ENCODE results near the gene SEC31B. TPM values are rescaled to one million over a fixed set of nuclear protein-coding genes. Genes with fewer than 3 reads are reported as not detected.

SEC31B gene
- total and polyA plus RNA-seq, 7 donors, result 0.60 to 19.4 (median 5.3) TPM

DNA sequence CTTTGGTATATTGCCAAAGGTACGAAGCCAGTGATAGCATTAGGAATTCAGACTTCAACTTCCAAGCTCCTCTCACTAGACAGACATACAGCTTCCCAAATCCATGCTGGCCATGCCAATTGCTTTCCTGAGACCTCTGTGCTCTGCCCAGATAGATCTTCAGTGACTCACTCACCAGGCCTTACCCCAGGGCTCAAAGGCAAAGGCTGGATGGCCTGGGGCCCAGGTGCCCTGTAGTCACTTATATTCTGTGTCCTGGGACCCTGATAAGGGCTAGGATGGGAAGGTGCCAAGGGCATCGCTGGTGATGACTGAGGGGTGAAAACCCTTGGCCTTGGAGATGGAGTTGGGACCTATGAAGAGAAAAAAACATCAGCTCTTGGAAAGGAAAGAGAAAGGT lies 29.1 kb downstream of the SEC31B start:
- intact Hi-C loops (cut with DNase I), result no loop called here
- TF ChIP-seq EP300 (IDR thresholded peaks at IDR 0.05) (no peak), POLR2A (IDR thresholded peaks at IDR 0.05) (no peak), POLR2AphosphoS5 (IDR thresholded peaks at IDR 0.05) (no peak)
- TF ChIP-seq, protein P1, sequence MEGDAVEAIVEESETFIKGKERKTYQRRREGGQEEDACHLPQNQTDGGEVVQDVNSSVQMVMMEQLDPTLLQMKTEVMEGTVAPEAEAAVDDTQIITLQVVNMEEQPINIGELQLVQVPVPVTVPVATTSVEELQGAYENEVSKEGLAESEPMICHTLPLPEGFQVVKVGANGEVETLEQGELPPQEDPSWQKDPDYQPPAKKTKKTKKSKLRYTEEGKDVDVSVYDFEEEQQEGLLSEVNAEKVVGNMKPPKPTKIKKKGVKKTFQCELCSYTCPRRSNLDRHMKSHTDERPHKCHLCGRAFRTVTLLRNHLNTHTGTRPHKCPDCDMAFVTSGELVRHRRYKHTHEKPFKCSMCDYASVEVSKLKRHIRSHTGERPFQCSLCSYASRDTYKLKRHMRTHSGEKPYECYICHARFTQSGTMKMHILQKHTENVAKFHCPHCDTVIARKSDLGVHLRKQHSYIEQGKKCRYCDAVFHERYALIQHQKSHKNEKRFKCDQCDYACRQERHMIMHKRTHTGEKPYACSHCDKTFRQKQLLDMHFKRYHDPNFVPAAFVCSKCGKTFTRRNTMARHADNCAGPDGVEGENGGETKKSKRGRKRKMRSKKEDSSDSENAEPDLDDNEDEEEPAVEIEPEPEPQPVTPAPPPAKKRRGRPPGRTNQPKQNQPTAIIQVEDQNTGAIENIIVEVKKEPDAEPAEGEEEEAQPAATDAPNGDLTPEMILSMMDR (IDR thresholded peaks at IDR 0.05), result no peak
- Histone ChIP-seq H3K4me1 (no peaks in the 10 kb centered on the region), H3K36me3 (peaks cover 0 to 90% (median 35%) of the 10 kb centered on the region in 4 donors), H3K27ac (no peak overlapping the region), H3K27me3 (no peaks in the 10 kb centered on the region), H3K4me3 (no peak overlapping the region), H3K9me3 (no peaks in the 10 kb centered on the region)
- WGBS, 2 donors, result 94% methylated on average over 2 of the region's 2 CpGs
- no peak for DNase-seq

DNA sequence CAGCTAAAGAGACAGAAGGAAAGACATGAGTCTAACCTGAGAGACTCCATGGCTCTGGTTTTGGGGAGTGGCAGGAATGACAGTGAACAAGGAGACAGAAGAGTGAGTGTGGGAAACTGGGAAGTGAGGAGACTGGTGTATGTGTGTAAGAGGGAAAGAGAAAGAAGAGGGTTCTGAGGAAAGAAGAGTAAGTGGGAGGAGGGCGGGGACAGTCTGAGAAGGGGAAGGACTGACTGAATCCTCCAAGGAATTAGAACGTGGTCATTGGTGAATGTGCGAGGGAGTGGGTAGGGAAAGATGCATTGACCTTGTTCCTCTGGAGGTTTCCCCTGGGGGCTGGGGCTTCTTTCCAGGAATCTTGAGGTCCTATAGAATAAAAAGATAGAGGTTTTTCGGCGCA lies 30.3 kb downstream of the SEC31B start:
- no peaks in the 10 kb centered on the region for H3K27me3 ChIP-seq
- 92 to 96% methylated on average over 5 of the region's 5 CpGs for WGBS, 2 donors
- intact Hi-C loops (cut with DNase I), result no loop called here
- no peaks in the 10 kb centered on the region for H3K4me1 ChIP-seq
- no peak overlapping the region for H3K4me3 ChIP-seq
- TF ChIP-seq, protein P1 (IDR thresholded peaks at IDR 0.05), result no peak
- TF ChIP-seq POLR2AphosphoS5 (IDR thresholded peaks at IDR 0.05), result no peak
- no peak for TF ChIP-seq POLR2A (IDR thresholded peaks at IDR 0.05)
- no peak for TF ChIP-seq EP300 (IDR thresholded peaks at IDR 0.05)
- peaks cover 0 to 79% (median 34%) of the 10 kb centered on the region in 4 donors for H3K36me3 ChIP-seq
- no peaks in the 10 kb centered on the region for H3K9me3 ChIP-seq
- no peak for DNase-seq
- no peak overlapping the region for H3K27ac ChIP-seq

DNA sequence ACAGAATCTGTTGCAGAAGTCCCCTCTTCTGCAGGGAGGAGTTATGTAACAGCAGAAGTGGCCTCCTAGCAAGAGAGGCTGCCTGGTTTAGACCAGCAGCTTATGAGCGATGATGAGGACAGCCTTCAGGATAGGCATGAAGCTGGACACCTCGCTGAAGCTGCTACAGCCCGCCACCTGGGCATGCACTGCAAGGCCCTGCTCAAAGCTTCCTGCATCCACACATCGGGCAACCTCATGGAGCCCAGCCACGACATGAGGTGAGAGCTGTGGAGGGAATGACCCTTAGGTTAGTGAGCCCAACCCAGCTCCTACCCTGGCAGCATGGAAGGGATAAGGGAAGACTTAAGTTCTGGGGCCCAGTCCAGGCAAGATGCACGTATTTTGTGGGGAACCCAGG lies 32.1 kb downstream of the SEC31B start:
- intact Hi-C loops (cut with DNase I), result no loop called here
- WGBS, 2 donors, result 92 to 94% methylated on average over 6 of the region's 6 CpGs
- Histone ChIP-seq H3K27ac (no peak overlapping the region), H3K27me3 (peaks cover 0 to 5% (median 0%) of the 10 kb centered on the region in 3 donors), H3K9me3 (no peaks in the 10 kb centered on the region), H3K4me3 (no peak overlapping the region), H3K4me1 (peaks cover 0 to 7% (median 4%) of the 10 kb centered on the region in 4 donors), H3K36me3 (peaks cover 0 to 63% (median 34%) of the 10 kb centered on the region in 4 donors)
- no peak for DNase-seq
- no peak for TF ChIP-seq POLR2A (IDR thresholded peaks at IDR 0.05)

DNA sequence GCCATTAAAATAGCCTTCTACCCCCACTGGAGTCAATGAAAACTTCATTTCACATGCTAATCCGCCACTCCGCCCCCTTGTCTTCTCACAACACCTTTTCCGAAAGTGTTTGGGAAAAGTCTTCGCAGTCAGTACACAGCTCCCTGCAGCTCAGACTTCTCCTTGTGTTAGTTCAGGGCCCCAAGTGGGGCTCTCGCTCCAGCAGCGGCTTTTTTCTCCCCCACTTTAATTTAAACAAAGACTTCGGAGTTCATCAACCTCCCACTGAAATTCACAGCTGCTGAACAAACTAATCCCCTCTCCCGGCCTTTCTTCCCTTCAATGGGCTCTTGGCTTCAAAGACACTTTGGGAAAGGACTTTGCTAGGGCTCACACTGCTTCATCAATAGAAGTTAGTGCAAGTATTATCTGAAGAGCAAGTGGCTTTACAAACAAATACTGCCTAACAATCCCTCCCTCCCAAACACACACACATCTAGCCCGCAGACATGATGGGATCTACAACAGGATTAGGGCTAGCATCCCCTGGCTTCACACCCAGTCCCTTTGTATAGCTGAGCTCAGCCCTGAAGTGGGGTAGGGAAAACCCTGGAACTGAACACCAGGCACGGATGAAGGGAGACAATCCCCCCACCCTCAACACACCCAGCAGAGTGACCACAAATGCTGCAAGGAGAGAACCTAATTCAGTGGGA lies 33.7 kb downstream of the SEC31B start:
- Histone ChIP-seq H3K27me3 (peaks cover 0 to 14% (median 1%) of the 10 kb centered on the region in 3 donors), H3K4me3 (no peak overlapping the region), H3K9me3 (no peaks in the 10 kb centered on the region), H3K27ac (no peak overlapping the region), H3K4me1 (peaks cover 0 to 16% (median 15%) of the 10 kb centered on the region in 4 donors), H3K36me3 (peaks cover 0 to 50% (median 34%) of the 10 kb centered on the region in 4 donors)
- intact Hi-C loops (cut with DNase I), result no loop called here
- TF ChIP-seq EP300 (IDR thresholded peaks at IDR 0.05) (no peak), POLR2AphosphoS5 (IDR thresholded peaks at IDR 0.05) (no peak), POLR2A (IDR thresholded peaks at IDR 0.05) (no peak)
- TF ChIP-seq, protein P1 (IDR thresholded peaks at IDR 0.05), result no peak
- DNase-seq, result no peak
- WGBS, 2 donors, result 87 to 94% methylated on average over 10 of the region's 10 CpGs

DNA sequence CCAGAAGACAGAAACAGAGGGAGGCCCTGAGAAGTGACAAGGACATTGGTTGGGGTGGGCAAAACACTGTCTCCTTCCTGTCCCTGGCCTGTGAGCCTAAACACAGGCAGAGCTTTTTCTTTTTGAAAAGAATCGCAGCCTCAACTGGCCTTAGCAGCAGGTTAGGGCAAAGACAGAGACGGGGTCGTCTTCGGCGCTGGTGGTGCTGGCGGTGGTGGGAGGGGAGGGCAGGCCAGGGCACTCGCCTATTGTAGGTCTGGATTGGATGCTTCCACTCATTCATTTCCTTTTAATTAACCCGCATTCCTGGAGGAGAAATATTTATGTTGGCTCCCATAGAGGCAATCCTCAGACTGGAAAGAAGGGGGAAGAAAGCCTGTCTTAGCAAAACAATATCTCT lies 34.3 kb downstream of the SEC31B start:
- H3K4me3 ChIP-seq, result no peak overlapping the region
- TF ChIP-seq POLR2AphosphoS5 (IDR thresholded peaks at IDR 0.05) (no peak), POLR2A (IDR thresholded peaks at IDR 0.05) (no peak), EP300 (IDR thresholded peaks at IDR 0.05) (no peak)
- TF ChIP-seq, protein P1 (IDR thresholded peaks at IDR 0.05), result no peak
- peaks cover 0 to 16% (median 15%) of the 10 kb centered on the region in 4 donors for H3K4me1 ChIP-seq
- peaks cover 0 to 20% (median 7%) of the 10 kb centered on the region in 3 donors for H3K27me3 ChIP-seq
- H3K36me3 ChIP-seq, result peaks cover 0 to 44% (median 32%) of the 10 kb centered on the region in 4 donors
- intact Hi-C loops (cut with DNase I), result no loop called here
- H3K9me3 ChIP-seq, result no peaks in the 10 kb centered on the region
- no peak overlapping the region for H3K27ac ChIP-seq
- DNase-seq, result no peak
- 81 to 94% methylated on average over 8 of the region's 8 CpGs for WGBS, 2 donors

Measured in sigmoid colon (tissue), 7 donors.